Right lobe of liver (tissue), 4 donors: ENCODE measurements around the gene CEP112.

Experiments
- POLR2A ChIP-seq: fragments of 450-650 bp; IDR thresholded peaks from one replicate; pipeline ENCODE4 v1.6.1; 2017; ENCODE audit warnings: antibody characterized with exemption, mild to moderate bottlenecking
- TF ChIP-seq, protein P1 (sequence below), 4 donors: fragments of 200-600 bp in 3 of 4; fragments of 450-650 bp in 1 of 4; IDR thresholded peaks; one replicate each; pipeline versions ENCODE4 v1.5.1 to v1.8.0; 2016 to 2022; ENCODE audit warnings: antibody characterized with exemption in 4 of 4, mild to moderate bottlenecking in 2 of 4
- donor health status: DM: no; HTN: no; CAD: no.
- donor health status: DM: no; HTN: no; CAD: no.
- donor health status: DM: no; HTN: yes; CAD: no.

DNA sequence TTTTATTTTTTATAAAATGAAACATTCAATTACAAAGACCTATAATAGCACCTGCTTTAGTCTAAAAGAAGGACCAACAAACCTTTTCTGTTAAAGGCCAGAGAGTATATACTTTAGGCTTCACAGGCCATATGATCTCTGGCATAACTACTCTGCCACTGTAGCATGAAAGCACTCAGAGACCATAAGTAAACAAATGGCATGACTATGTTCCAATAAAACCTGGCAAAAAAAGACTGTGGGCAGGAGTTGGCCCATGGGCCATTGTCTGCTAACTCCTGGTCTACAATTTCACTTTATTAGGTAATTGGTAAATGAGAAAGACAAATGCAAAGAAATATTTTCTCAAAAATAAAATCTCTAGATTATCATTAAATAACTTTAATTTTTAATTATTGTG lies 14.9 kb downstream of the CEP112 start:
- TF ChIP-seq, protein P1, sequence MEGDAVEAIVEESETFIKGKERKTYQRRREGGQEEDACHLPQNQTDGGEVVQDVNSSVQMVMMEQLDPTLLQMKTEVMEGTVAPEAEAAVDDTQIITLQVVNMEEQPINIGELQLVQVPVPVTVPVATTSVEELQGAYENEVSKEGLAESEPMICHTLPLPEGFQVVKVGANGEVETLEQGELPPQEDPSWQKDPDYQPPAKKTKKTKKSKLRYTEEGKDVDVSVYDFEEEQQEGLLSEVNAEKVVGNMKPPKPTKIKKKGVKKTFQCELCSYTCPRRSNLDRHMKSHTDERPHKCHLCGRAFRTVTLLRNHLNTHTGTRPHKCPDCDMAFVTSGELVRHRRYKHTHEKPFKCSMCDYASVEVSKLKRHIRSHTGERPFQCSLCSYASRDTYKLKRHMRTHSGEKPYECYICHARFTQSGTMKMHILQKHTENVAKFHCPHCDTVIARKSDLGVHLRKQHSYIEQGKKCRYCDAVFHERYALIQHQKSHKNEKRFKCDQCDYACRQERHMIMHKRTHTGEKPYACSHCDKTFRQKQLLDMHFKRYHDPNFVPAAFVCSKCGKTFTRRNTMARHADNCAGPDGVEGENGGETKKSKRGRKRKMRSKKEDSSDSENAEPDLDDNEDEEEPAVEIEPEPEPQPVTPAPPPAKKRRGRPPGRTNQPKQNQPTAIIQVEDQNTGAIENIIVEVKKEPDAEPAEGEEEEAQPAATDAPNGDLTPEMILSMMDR (IDR thresholded peaks at IDR 0.05), result no peak
- no peak for TF ChIP-seq POLR2A
